ENCODE results near the gene EIF4H. TPM values are rescaled to one million over a fixed set of nuclear protein-coding genes. Genes with fewer than 3 reads are reported as not detected.

The EIF4H gene
- total and polyA plus RNA-seq, 4 donors, result 125 to 250 (median 223) TPM

- Histone ChIP-seq H3K27me3 (ENCODE audit: control insufficient read depth in 3 of 3, insufficient read depth in 3 of 3, low read length in 2 of 3) (no peaks in the 10 kb centered on the region), H3K27ac (ENCODE audit: low read depth in 1 of 2, low read length in 1 of 2) (no peak overlapping the region), H3K9ac (ENCODE audit: insufficient read depth in 1 of 2, low read length in 2 of 2) (no peak overlapping the region), H3K9me3 (ENCODE audit: control insufficient read depth in 4 of 4, insufficient read depth in 3 of 4, low read length in 3 of 4) (no peaks in the 10 kb centered on the region), H3K36me3 (ENCODE audit: control insufficient read depth in 4 of 4, insufficient read depth in 4 of 4, low read length in 4 of 4) (peaks cover 4 to 40% (median 18%) of the 10 kb centered on the region in 4 donors), H3K4me1 (ENCODE audit: control insufficient read depth in 5 of 5, insufficient read depth in 5 of 5, low read length in 5 of 5) (no peaks in the 10 kb centered on the region), H3K4me3 (no peak overlapping the region)
- ATAC-seq (ENCODE audit: insufficient read depth, low FRiP score), result no peak
- DNase-seq, result no peak
- WGBS, 2 donors, result 83 to 85% methylated on average over 12 of the region's 12 CpGs
- no peak for TF ChIP-seq CTCF (IDR thresholded peaks at IDR 0.05; ENCODE audit: control extremely low read depth, extremely low read depth)
Measured at GRCh38 chr7:74231232-74231590, 57.1 kb downstream of the EIF4H start.

- no peak for ATAC-seq (ENCODE audit: insufficient read depth, low FRiP score)
- no peak for DNase-seq
- no peaks in the 10 kb centered on the region for H3K27me3 ChIP-seq (ENCODE audit: control insufficient read depth in 3 of 3, insufficient read depth in 3 of 3, low read length in 2 of 3)
- no peak overlapping the region for H3K4me3 ChIP-seq
- H3K27ac ChIP-seq (ENCODE audit: low read depth in 1 of 2, low read length in 1 of 2), result no peak overlapping the region
- TF ChIP-seq CTCF (IDR thresholded peaks at IDR 0.05; ENCODE audit: control extremely low read depth, extremely low read depth), result no peak
- H3K9me3 ChIP-seq (ENCODE audit: control insufficient read depth in 4 of 4, insufficient read depth in 3 of 4, low read length in 3 of 4), result no peaks in the 10 kb centered on the region
- H3K36me3 ChIP-seq (ENCODE audit: control insufficient read depth in 4 of 4, insufficient read depth in 4 of 4, low read length in 4 of 4), result peaks cover 7 to 50% (median 35%) of the 10 kb centered on the region in 4 donors
- no peak overlapping the region for H3K9ac ChIP-seq (ENCODE audit: insufficient read depth in 1 of 2, low read length in 2 of 2)
- WGBS, 2 donors, result 77 to 87% methylated on average over 13 of the region's 13 CpGs
- H3K4me1 ChIP-seq (ENCODE audit: control insufficient read depth in 5 of 5, insufficient read depth in 5 of 5, low read length in 5 of 5), result no peaks in the 10 kb centered on the region
Measured at GRCh38 chr7:74233655-74234285, 59.6 kb downstream of the EIF4H start.

GRCh38 chr7:74235518-74236268 is 61.5 kb downstream of the EIF4H start:
- TF ChIP-seq CTCF (IDR thresholded peaks at IDR 0.05; ENCODE audit: control extremely low read depth, extremely low read depth), result no peak
- Histone ChIP-seq H3K9me3 (ENCODE audit: control insufficient read depth in 4 of 4, insufficient read depth in 3 of 4, low read length in 3 of 4) (no peaks in the 10 kb centered on the region), H3K9ac (ENCODE audit: insufficient read depth in 1 of 2, low read length in 2 of 2) (no peak overlapping the region), H3K4me1 (ENCODE audit: control insufficient read depth in 5 of 5, insufficient read depth in 5 of 5, low read length in 5 of 5) (no peaks in the 10 kb centered on the region), H3K4me3 (no peak overlapping the region), H3K27ac (ENCODE audit: low read depth in 1 of 2, low read length in 1 of 2) (no peak overlapping the region), H3K27me3 (ENCODE audit: control insufficient read depth in 3 of 3, insufficient read depth in 3 of 3, low read length in 2 of 3) (no peaks in the 10 kb centered on the region), H3K36me3 (ENCODE audit: control insufficient read depth in 4 of 4, insufficient read depth in 4 of 4, low read length in 4 of 4) (peaks cover 7 to 53% (median 40%) of the 10 kb centered on the region in 4 donors)
- DNase-seq (no peak), ATAC-seq (ENCODE audit: insufficient read depth, low FRiP score) (no peak)
- 83 to 87% methylated on average over 8 of the region's 8 CpGs for WGBS, 2 donors
